Measurements from ENCODE around the gene PDSS2.

Gene PDSS2

DNA sequence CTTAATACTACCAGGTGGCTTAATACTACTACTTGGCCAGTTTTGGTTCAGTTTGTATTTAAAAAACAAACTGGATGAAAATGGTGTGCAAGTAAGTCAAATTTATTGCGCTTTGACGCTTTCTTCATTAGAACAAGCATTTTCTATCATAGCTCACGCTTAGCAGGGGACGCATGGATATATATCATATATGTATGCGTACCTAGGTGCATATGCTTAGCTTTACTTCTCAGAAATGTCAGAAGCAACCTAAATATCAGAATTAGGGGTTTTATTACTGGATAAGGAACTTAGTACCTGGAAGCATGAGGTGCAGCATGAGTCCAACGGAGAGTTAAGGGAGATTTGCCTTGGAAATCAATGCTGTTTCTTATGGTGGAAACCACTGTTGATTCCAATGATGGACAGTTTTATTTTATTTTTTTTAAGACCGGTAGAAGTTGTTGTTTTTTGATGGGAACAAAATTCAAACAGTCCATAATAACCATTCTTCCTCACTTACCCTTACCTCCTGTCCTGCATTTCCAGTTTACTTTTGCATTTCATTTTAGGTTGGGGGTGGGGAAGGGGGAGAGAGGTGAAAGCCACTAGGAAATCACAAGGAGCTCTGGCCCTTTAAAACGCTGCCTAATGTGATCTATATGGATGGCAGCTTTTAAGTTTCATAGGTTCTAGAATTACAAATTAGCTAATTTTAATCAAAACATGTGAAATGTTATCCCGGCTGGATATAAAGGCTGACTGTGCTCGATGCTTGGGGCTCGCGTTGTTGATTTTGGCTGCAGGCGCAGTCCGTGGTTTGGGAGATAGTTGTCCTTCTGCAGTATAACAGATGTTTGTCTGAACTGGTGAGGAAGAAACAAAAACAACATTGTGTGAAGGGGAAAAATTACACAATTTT, 32.6 kb upstream of the PDSS2 start:
- Histone ChIP-seq H3K18ac (ENCODE audit: low read length) (no peak overlapping the region), H3K4me3 (ENCODE audit: low read length in 2 of 2) (peak overlapping the region in 1 of 2 donors; percentile 89), H2AK5ac (ENCODE audit: low read depth, low read length) (no peak overlapping the region), H3K4me2 (ENCODE audit: insufficient read depth, low read length, poor library complexity, severe bottlenecking) (peak overlapping the region; percentile 95), H3K79me1 (ENCODE audit: low read depth, low read length) (peaks cover 4% of the 10 kb centered on the region), H3K9ac (ENCODE audit: low read depth, low read length, poor library complexity) (no peak overlapping the region), H3K27ac (replicated peaks; ENCODE audit: low read length) (no peak overlapping the region), H3K4ac (ENCODE audit: low read length) (no peak overlapping the region), H2BK15ac (ENCODE audit: low read length) (no peak overlapping the region), H3K36me3 (replicated peaks in 1 of 2; ENCODE audit: control insufficient read depth in 2 of 2, insufficient read depth in 2 of 2, low read length in 2 of 2) (peaks cover 0 to 10% of the 10 kb centered on the region in 2 donors), H3K4me1 (ENCODE audit: control insufficient read depth in 2 of 2, insufficient read depth in 1 of 2, low read depth in 1 of 2, low read length in 2 of 2) (peaks cover 17 to 36% of the 10 kb centered on the region in 2 donors), H4K8ac (ENCODE audit: low read depth, low read length) (no peak overlapping the region), H2BK12ac (ENCODE audit: low read length) (no peak overlapping the region), H3K23ac (ENCODE audit: low read depth, low read length, poor library complexity) (no peak overlapping the region), H3K9me3 (replicated peaks in 1 of 2; ENCODE audit: control insufficient read depth in 2 of 2, insufficient read depth in 1 of 2, low read depth in 1 of 2, low read length in 2 of 2) (no peaks in the 10 kb centered on the region), H4K91ac (ENCODE audit: low read depth, low read length, poor library complexity) (no peak overlapping the region), H2BK120ac (ENCODE audit: low read depth, low read length) (no peak overlapping the region), H2BK5ac (ENCODE audit: low read length) (no peak overlapping the region), H3K14ac (ENCODE audit: low read length) (no peak overlapping the region), H3K27me3 (ENCODE audit: control insufficient read depth in 3 of 3, insufficient read depth in 3 of 3, low read depth in 1 of 3, low read length in 3 of 3) (peaks cover 0 to 13% (median 0%) of the 10 kb centered on the region in 3 experiments), H2AFZ (ENCODE audit: low read length) (no peak overlapping the region)
- no CpG with 5 or more reads among the region's 14 CpGs for WGBS, 2 donors (ENCODE audit: extremely low coverage in 2 of 2, insufficient read length in 2 of 2, insufficient replicate concordance in 1 of 2)
- DNase-seq (ENCODE audit: low spot score), result no peak

DNA sequence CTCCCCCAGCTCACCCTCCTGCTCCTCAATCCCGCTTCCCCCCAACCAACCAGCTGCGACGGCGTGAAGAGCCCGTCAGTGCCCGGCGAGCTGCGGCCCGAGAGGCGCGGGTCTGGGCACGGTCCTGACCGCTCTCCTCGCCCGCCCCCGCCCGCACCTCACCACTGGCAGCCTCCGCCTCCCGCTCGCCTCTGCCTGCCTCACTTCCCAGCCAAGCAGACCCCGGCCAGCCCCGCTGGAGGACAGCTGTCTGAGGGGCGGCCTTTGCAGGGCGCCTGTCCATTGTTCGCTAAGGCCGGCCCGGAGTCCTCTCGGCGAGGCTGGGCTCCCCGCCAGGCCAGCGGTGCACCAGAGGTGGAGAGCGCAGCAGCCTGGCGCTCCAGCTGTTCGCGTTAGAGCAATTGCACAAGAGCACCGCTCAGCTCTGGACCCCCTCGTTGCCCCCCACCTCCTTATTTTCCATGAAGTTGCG, 31.8 kb upstream of the PDSS2 start:
- Histone ChIP-seq H3K4me1 (ENCODE audit: control insufficient read depth in 2 of 2, insufficient read depth in 1 of 2, low read depth in 1 of 2, low read length in 2 of 2) (peaks cover 17 to 28% of the 10 kb centered on the region in 2 donors), H3K4me2 (ENCODE audit: insufficient read depth, low read length, poor library complexity, severe bottlenecking) (peak overlapping the region; percentile 95), H3K18ac (ENCODE audit: low read length) (peak overlapping the region; percentile 97), H3K36me3 (replicated peaks in 1 of 2; ENCODE audit: control insufficient read depth in 2 of 2, insufficient read depth in 2 of 2, low read length in 2 of 2) (peaks cover 0 to 10% of the 10 kb centered on the region in 2 donors), H2BK15ac (ENCODE audit: low read length) (peak overlapping the region; percentile 70), H2BK12ac (ENCODE audit: low read length) (no peak overlapping the region), H2BK120ac (ENCODE audit: low read depth, low read length) (no peak overlapping the region), H4K8ac (ENCODE audit: low read depth, low read length) (no peak overlapping the region), H3K27ac (replicated peaks; ENCODE audit: low read length) (no peak overlapping the region), H3K9me3 (replicated peaks in 1 of 2; ENCODE audit: control insufficient read depth in 2 of 2, insufficient read depth in 1 of 2, low read depth in 1 of 2, low read length in 2 of 2) (no peaks in the 10 kb centered on the region), H3K9ac (ENCODE audit: low read depth, low read length, poor library complexity) (peak overlapping the region; percentile 83), H2BK5ac (ENCODE audit: low read length) (peak overlapping the region; percentile 69), H3K4ac (ENCODE audit: low read length) (no peak overlapping the region), H3K79me1 (ENCODE audit: low read depth, low read length) (peaks cover 4% of the 10 kb centered on the region), H4K91ac (ENCODE audit: low read depth, low read length, poor library complexity) (no peak overlapping the region), H2AFZ (ENCODE audit: low read length) (peak overlapping the region; percentile 94), H3K27me3 (ENCODE audit: control insufficient read depth in 3 of 3, insufficient read depth in 3 of 3, low read depth in 1 of 3, low read length in 3 of 3) (peaks cover 0 to 16% (median 0%) of the 10 kb centered on the region in 3 experiments), H3K23ac (ENCODE audit: low read depth, low read length, poor library complexity) (peak overlapping the region; percentile 45), H3K4me3 (ENCODE audit: low read length in 2 of 2) (peak overlapping the region; percentile 88 to 89), H2AK5ac (ENCODE audit: low read depth, low read length) (no peak overlapping the region), H3K14ac (ENCODE audit: low read length) (peak overlapping the region; percentile 73)
- no CpG with 5 or more reads among the region's 38 CpGs for WGBS, 2 donors (ENCODE audit: extremely low coverage in 2 of 2, insufficient read length in 2 of 2, insufficient replicate concordance in 1 of 2)
- peak; percentile 62 for DNase-seq (ENCODE audit: low spot score)

DNA sequence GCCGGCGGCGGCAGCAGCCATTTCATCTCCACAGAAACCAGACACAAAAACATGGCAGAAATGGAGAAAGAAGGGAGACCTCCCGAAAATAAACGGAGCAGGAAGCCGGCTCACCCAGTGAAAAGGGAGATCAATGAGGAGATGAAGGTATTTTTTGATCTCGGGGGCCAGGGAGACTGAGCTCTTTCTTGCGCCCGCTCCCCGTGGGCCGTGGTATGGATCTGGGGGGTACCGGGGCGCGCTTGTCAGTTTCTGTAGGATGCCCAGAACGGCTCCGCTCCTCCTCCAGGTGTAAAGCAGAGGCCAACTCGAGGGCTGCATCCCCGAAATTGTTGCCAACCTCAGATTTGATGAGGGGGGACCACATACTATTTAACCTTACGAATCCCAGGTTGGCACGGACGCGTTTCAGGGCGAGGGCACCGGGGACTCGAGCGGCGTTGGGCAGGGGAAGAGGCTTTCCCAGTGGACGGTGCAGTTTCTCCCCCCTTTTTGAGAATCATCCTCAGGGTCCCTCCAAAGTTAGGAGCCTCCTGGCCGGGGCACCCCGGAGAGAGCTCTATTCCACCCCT, 31.3 kb upstream of the PDSS2 start:
- WGBS, 2 donors (ENCODE audit: extremely low coverage in 2 of 2, insufficient read length in 2 of 2, insufficient replicate concordance in 1 of 2), result no CpG with 5 or more reads among the region's 30 CpGs
- H2AFZ ChIP-seq (ENCODE audit: low read length), result peak overlapping the region; percentile 94
- no peak overlapping the region for H2AK5ac ChIP-seq (ENCODE audit: low read depth, low read length)
- peak overlapping the region; percentile 70 for H2BK15ac ChIP-seq (ENCODE audit: low read length)
- peak overlapping the region; percentile 69 for H2BK5ac ChIP-seq (ENCODE audit: low read length)
- peak overlapping the region; percentile 91 for H3K9ac ChIP-seq (ENCODE audit: low read depth, low read length, poor library complexity)
- H4K8ac ChIP-seq (ENCODE audit: low read depth, low read length), result no peak overlapping the region
- no peaks in the 10 kb centered on the region for H3K9me3 ChIP-seq (replicated peaks in 1 of 2; ENCODE audit: control insufficient read depth in 2 of 2, insufficient read depth in 1 of 2, low read depth in 1 of 2, low read length in 2 of 2)
- H3K27ac ChIP-seq (replicated peaks; ENCODE audit: low read length), result peak overlapping the region; percentile 77
- peak overlapping the region; percentile 97 for H3K18ac ChIP-seq (ENCODE audit: low read length)
- DNase-seq (ENCODE audit: low spot score), result no peak
- no peak overlapping the region for H2BK120ac ChIP-seq (ENCODE audit: low read depth, low read length)
- no peak overlapping the region for H4K91ac ChIP-seq (ENCODE audit: low read depth, low read length, poor library complexity)
- peak overlapping the region; percentile 73 for H3K23ac ChIP-seq (ENCODE audit: low read depth, low read length, poor library complexity)
- H3K79me1 ChIP-seq (ENCODE audit: low read depth, low read length), result peaks cover 4% of the 10 kb centered on the region
- H3K4me3 ChIP-seq (ENCODE audit: low read length in 2 of 2), result peak overlapping the region; percentile 88 to 89
- peaks cover 17 to 23% of the 10 kb centered on the region in 2 donors for H3K4me1 ChIP-seq (ENCODE audit: control insufficient read depth in 2 of 2, insufficient read depth in 1 of 2, low read depth in 1 of 2, low read length in 2 of 2)
- H3K4me2 ChIP-seq (ENCODE audit: insufficient read depth, low read length, poor library complexity, severe bottlenecking), result peak overlapping the region; percentile 95
- H3K27me3 ChIP-seq (ENCODE audit: control insufficient read depth in 3 of 3, insufficient read depth in 3 of 3, low read depth in 1 of 3, low read length in 3 of 3), result peaks cover 0 to 16% (median 0%) of the 10 kb centered on the region in 3 experiments
- peak overlapping the region; percentile 16 for H2BK12ac ChIP-seq (ENCODE audit: low read length)
- peaks cover 0 to 10% of the 10 kb centered on the region in 2 donors for H3K36me3 ChIP-seq (replicated peaks in 1 of 2; ENCODE audit: control insufficient read depth in 2 of 2, insufficient read depth in 2 of 2, low read length in 2 of 2)
- H3K4ac ChIP-seq (ENCODE audit: low read length), result no peak overlapping the region
- H3K14ac ChIP-seq (ENCODE audit: low read length), result peak overlapping the region; percentile 17

Measured in neuronal stem cell (in vitro differentiated cells).